Left lung (tissue), 10 donors: ENCODE results near the gene FHIT. TPM values are rescaled to one million over a fixed set of nuclear protein-coding genes. Genes with fewer than 3 reads are reported as not detected.
"Not testable (repeated sequence)": the region's sequence is repeated elsewhere in the genome, so short reads cannot be mapped to it uniquely, and the experiment has no call there.

Source experiments
- ATAC-seq: fragments of 200-7000 bp; cut with Tn5 transposase; one replicate; pipeline ENCODE4 v1.9.1; 2020; ENCODE audit warnings: moderate library complexity
- DNase-seq, 4 donors: peaks; one replicate each; pipeline ENCODE4 v3.0.0-alpha.2; 2013 to 2020
- H3K27ac ChIP-seq, 2 donors: fragments of 200-600 bp; sonication (generic) in 1 of 2; one replicate each; pipeline versions ENCODE4 v1.5.0 to v1.8.0; 2020 to 2021
- H3K27me3 ChIP-seq, 2 donors: fragments of 200-600 bp; sonication (generic) in 1 of 2; one replicate each; pipeline versions ENCODE4 v1.5.0 to v1.8.0; 2020 to 2021
- H3K36me3 ChIP-seq, 2 donors: fragments of 200-600 bp; sonication (generic) in 1 of 2; one replicate each; pipeline versions ENCODE4 v1.5.0 to v1.8.0; 2020 to 2021
- H3K4me1 ChIP-seq, 2 donors: fragments of 200-600 bp; one replicate each; pipeline ENCODE4 v1.8.0; 2021
- H3K4me3 ChIP-seq, 2 donors: fragments of 200-600 bp; sonication (generic) in 1 of 2; one replicate each; pipeline versions ENCODE4 v1.5.0 to v1.8.0; 2020 to 2021; ENCODE audit warnings: mild to moderate bottlenecking in 1 of 2
- H3K9me3 ChIP-seq, 2 donors: fragments of 200-600 bp; sonication (generic) in 1 of 2; one replicate each; pipeline versions ENCODE4 v1.5.0 to v1.8.0; 2020 to 2021
- CTCF ChIP-seq, 2 donors: fragments of 200-600 bp; sonication (generic) in 1 of 2; IDR thresholded peaks; one replicate each; pipeline versions ENCODE4 v1.5.0 to v1.8.0; 2021; ENCODE audit warnings: antibody characterized with exemption in 2 of 2
- intact Hi-C, 2 donors: fragments of 100-400 bp; cut with DNase I; formaldehyde crosslinking; loops; one replicate each; pipeline versions ENCODE4 v1.11.2 to v1.14.2; 2022
- polyA plus RNA-seq, 6 donors: library from polyadenylated mRNA; unstranded; fragments of 120-200 nt; gene quantifications; one replicate each; pipeline ENCODE4 v1.2.1, GENCODE V29; 2013; ENCODE audit not compliant: insufficient read length in 6 of 6
- total RNA-seq, 2 donors: library from RNA; stranded (reverse); fragmentation: NEBNext Ultra II Directional; extraction: Animal tissue kit (Norgen Biotek cat#: 25700); gene quantifications; one replicate each; pipeline ENCODE4 v1.2.1, GENCODE V29; 2021
- donor health status: DM: no; HTN: yes; CAD: no.
- donor health status: DM: no; HTN: no; CAD: no.

Gene FHIT
- total and polyA plus RNA-seq, 8 donors: 8.5 to 16.3 (median 9.7) TPM

- DNase-seq (no peak), ATAC-seq (no peak)
- Histone ChIP-seq H3K4me3 (no peak overlapping the region), H3K9me3 (no peaks in the 10 kb centered on the region), H3K36me3 (no peaks in the 10 kb centered on the region), H3K27me3 (no peaks in the 10 kb centered on the region), H3K4me1 (no peaks in the 10 kb centered on the region), H3K27ac (no peak overlapping the region)
- intact Hi-C loops: no loop called here
- TF ChIP-seq CTCF (IDR thresholded peaks at IDR 0.05): no peak
Measured at GRCh38 chr3:61224823-61225222, 26.4 kb downstream of the FHIT start.

GRCh38 chr3:61223451-61223850, 27.8 kb downstream of the FHIT start:
- no peak for TF ChIP-seq CTCF (IDR thresholded peaks at IDR 0.05)
- Histone ChIP-seq H3K4me1 (no peaks in the 10 kb centered on the region), H3K9me3 (no peaks in the 10 kb centered on the region), H3K4me3 (no peak overlapping the region), H3K36me3 (no peaks in the 10 kb centered on the region), H3K27me3 (no peaks in the 10 kb centered on the region), H3K27ac (no peak overlapping the region)
- intact Hi-C loops: no loop called here
- DNase-seq (no peak), ATAC-seq (no peak)

GRCh38 chr3:61222467-61222866, 28.8 kb downstream of the FHIT start:
- TF ChIP-seq CTCF (IDR thresholded peaks at IDR 0.05): no peak

GRCh38 chr3:61221759-61222362, 29.4 kb downstream of the FHIT start:
- no peak for ATAC-seq
- peaks cover 0 to 7% of the 10 kb centered on the region in 2 donors for H3K9me3 ChIP-seq
- no peak for TF ChIP-seq CTCF (IDR thresholded peaks at IDR 0.05)
- intact Hi-C loops: no loop called here
- no peaks in the 10 kb centered on the region for H3K27me3 ChIP-seq
- no peak overlapping the region for H3K4me3 ChIP-seq
- no peaks in the 10 kb centered on the region for H3K36me3 ChIP-seq
- DNase-seq: no peak
- no peak overlapping the region for H3K27ac ChIP-seq
- H3K4me1 ChIP-seq: no peaks in the 10 kb centered on the region

More at GRCh38 chr3:61222467-61222866, 28.8 kb downstream of the FHIT start:
- Histone ChIP-seq H3K36me3 (no peaks in the 10 kb centered on the region), H3K27ac (no peak overlapping the region), H3K4me1 (no peaks in the 10 kb centered on the region), H3K9me3 (peaks cover 0 to 2% of the 10 kb centered on the region in 2 donors), H3K27me3 (no peaks in the 10 kb centered on the region), H3K4me3 (no peak overlapping the region)
- ATAC-seq (no peak), DNase-seq (no peak)
- intact Hi-C loops: no loop called here

- no peaks in the 10 kb centered on the region for H3K36me3 ChIP-seq
- no peak overlapping the region for H3K4me3 ChIP-seq
- no peak overlapping the region for H3K27ac ChIP-seq
- intact Hi-C loops: no loop called here
- peaks cover 0 to 10% of the 10 kb centered on the region in 2 donors for H3K9me3 ChIP-seq
- DNase-seq (no peak), ATAC-seq (no peak)
- no peaks in the 10 kb centered on the region for H3K4me1 ChIP-seq
- no peaks in the 10 kb centered on the region for H3K27me3 ChIP-seq
- TF ChIP-seq CTCF (IDR thresholded peaks at IDR 0.05): no peak
Measured at GRCh38 chr3:61218504-61218903, 32.7 kb downstream of the FHIT start.

- H3K27me3 ChIP-seq, DNase-seq, H3K4me1 ChIP-seq, H3K27ac ChIP-seq, intact Hi-C loops, H3K4me3 ChIP-seq, H3K36me3 ChIP-seq, ATAC-seq: not testable (repeated sequence)
- peaks cover 0 to 14% of the 10 kb centered on the region in 2 donors for H3K9me3 ChIP-seq
Measured at GRCh38 chr3:61216171-61216570, 35.1 kb downstream of the FHIT start.
